Small intestine (tissue), 7 donors: ENCODE measurements around the gene MSI2. TPM values are rescaled to one million over a fixed set of nuclear protein-coding genes. Genes with fewer than 3 reads are reported as not detected.

Experiments used
- DNase-seq, 2 donors: peaks; one replicate each; pipeline versions ENCODE4 v3.0.0 to v3.0.0-alpha.2; 2013
- FAIRE-seq: peaks from 2 replicates; lab custom pipeline; 2012; peaks lifted over from hg19 to GRCh38; lab: Jason Lieb, UNC
- H3K27ac ChIP-seq, 3 donors: one replicate each; pipeline ENCODE4 v1.5.1; 2013; ENCODE audit warnings: low read length in 2 of 3, mild to moderate bottlenecking in 2 of 3, control low read depth in 1 of 3, inconsistent platforms in 1 of 3, low read depth in 1 of 3, moderate library complexity in 1 of 3
- H3K27me3 ChIP-seq, 3 donors: one replicate each; pipeline ENCODE4 v1.6.1; 2013; ENCODE audit warnings: low read length in 3 of 3, inconsistent platforms in 1 of 3; ENCODE audit not compliant: control insufficient read depth in 3 of 3, insufficient read depth in 3 of 3
- H3K36me3 ChIP-seq, 3 donors: one replicate each; pipeline ENCODE4 v1.6.1; 2013; ENCODE audit warnings: low read length in 3 of 3, inconsistent platforms in 1 of 3, low read depth in 1 of 3, mild to moderate bottlenecking in 1 of 3, moderate library complexity in 1 of 3; ENCODE audit not compliant: control insufficient read depth in 3 of 3, insufficient read depth in 2 of 3
- H3K4me1 ChIP-seq, 3 donors: one replicate each; pipeline ENCODE4 v1.6.1; 2013; ENCODE audit warnings: low read length in 2 of 3, inconsistent platforms in 1 of 3, low read depth in 1 of 3, mild to moderate bottlenecking in 1 of 3, moderate library complexity in 1 of 3; ENCODE audit not compliant: control insufficient read depth in 3 of 3, insufficient read depth in 2 of 3
- H3K4me3 ChIP-seq, 3 donors: one replicate each; pipeline ENCODE4 v1.5.1; 2013; ENCODE audit warnings: low read length in 3 of 3, control low read depth in 1 of 3, inconsistent platforms in 1 of 3, low read depth in 1 of 3, mild to moderate bottlenecking in 1 of 3, moderate library complexity in 1 of 3
- H3K9me3 ChIP-seq, 2 donors: one replicate each; pipeline ENCODE4 v1.6.1; 2013; ENCODE audit warnings: low read depth in 1 of 2, low read length in 1 of 2; ENCODE audit not compliant: control insufficient read depth in 2 of 2, insufficient read depth in 1 of 2
- WGBS, 3 donors: extraction: QIAGEN DNeasy Blood & Tissue Kit; methylation state at CpG; one replicate each; pipeline ENCODE4 v1.1.7; 2013; 5-methylcytosine and 5-hydroxymethylcytosine counted together
- polyA plus RNA-seq, 4 donors: library from polyadenylated mRNA; stranded (reverse) in 3 of 4; unstranded in 1 of 4; fragments of 200-250 nt in 3 of 4; fragments of 120-200 nt in 1 of 4; gene quantifications; one replicate each; pipeline versions ENCODE4 v1.2.1 to v1.2.3, GENCODE V29; 2013
- donor health status: healthy with polysubstance abuse.
- donor health status: control.
- donor health status: control.
- donor health status: Bipolar disorder and iron deficiency.
- donor health status: healthy.

The MSI2 gene
- polyA plus RNA-seq, 4 donors: 5.1 to 49.4 (median 12.6) TPM

GRCh38 chr17:57379895-57380434 is 123.6 kb downstream of the MSI2 start:
- H3K4me3 ChIP-seq: no peak overlapping the region
- 92 to 96% (median 94%) methylated on average over 12 of the region's 12 CpGs for WGBS, 3 donors
- H3K27ac ChIP-seq: no peak overlapping the region
- H3K9me3 ChIP-seq: peaks cover 0 to 9% of the 10 kb centered on the region in 2 donors
- DNase-seq: no peak
- peaks cover 0 to 21% (median 0%) of the 10 kb centered on the region in 3 donors for H3K4me1 ChIP-seq
- peaks cover 0 to 13% (median 0%) of the 10 kb centered on the region in 3 donors for H3K36me3 ChIP-seq
- H3K27me3 ChIP-seq: no peaks in the 10 kb centered on the region
- FAIRE-seq: no peak

- 93 to 95% (median 94%) methylated on average over 4 of the region's 4 CpGs for WGBS, 3 donors
- peaks cover 0 to 11% of the 10 kb centered on the region in 2 donors for H3K9me3 ChIP-seq
- H3K36me3 ChIP-seq: peaks cover 0 to 11% (median 0%) of the 10 kb centered on the region in 3 donors
- H3K4me1 ChIP-seq: peaks cover 0 to 8% (median 0%) of the 10 kb centered on the region in 3 donors
- H3K4me3 ChIP-seq: no peak overlapping the region
- FAIRE-seq (no peak), DNase-seq (no peak)
- no peak overlapping the region for H3K27ac ChIP-seq
- H3K27me3 ChIP-seq: no peaks in the 10 kb centered on the region
Measured at GRCh38 chr17:57381498-57381897, 125.2 kb downstream of the MSI2 start.

- no peak overlapping the region for H3K4me3 ChIP-seq
- H3K4me1 ChIP-seq: no peaks in the 10 kb centered on the region
- WGBS, 3 donors: 91 to 96% (median 95%) methylated on average over 1 of the region's 1 CpG
- H3K36me3 ChIP-seq: peaks cover 0 to 21% (median 0%) of the 10 kb centered on the region in 3 donors
- peaks cover 0 to 30% of the 10 kb centered on the region in 2 donors for H3K9me3 ChIP-seq
- FAIRE-seq (no peak), DNase-seq (no peak)
- no peaks in the 10 kb centered on the region for H3K27me3 ChIP-seq
- H3K27ac ChIP-seq: no peak overlapping the region
Measured at GRCh38 chr17:57384219-57384618, 127.9 kb downstream of the MSI2 start.

- no peak for FAIRE-seq
- Histone ChIP-seq H3K4me3 (no peak overlapping the region), H3K4me1 (no peaks in the 10 kb centered on the region), H3K36me3 (peaks cover 0 to 19% (median 3%) of the 10 kb centered on the region in 3 donors), H3K27me3 (no peaks in the 10 kb centered on the region), H3K9me3 (peaks cover 0 to 30% of the 10 kb centered on the region in 2 donors), H3K27ac (no peak overlapping the region)
- DNase-seq: no peak
- whole genome bisulfite sequencing, 3 donors: 87 to 94% (median 93%) methylated on average over 4 of the region's 4 CpGs
Measured at GRCh38 chr17:57385975-57386374, 129.7 kb downstream of the MSI2 start.

DNA sequence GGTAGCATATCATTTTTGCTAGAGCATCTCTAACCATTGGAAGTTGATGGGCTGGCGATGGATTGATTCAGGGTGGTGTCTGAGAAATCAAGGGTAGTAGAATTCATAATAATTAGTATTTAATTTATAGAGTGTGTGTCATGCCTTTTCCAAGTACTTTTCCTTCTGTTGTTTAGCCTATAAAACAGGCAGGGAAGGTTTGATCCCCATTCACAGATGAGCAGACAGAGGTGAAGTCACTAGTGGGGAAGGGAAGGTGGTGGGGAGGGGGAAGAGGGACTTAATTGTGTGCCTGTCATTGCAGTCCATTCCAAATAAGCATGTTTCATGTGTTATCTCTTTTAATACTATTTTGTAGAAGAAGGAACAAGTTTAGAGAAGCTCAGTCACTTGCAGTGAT is 131.3 kb downstream of the MSI2 start:
- peaks cover 0 to 24% (median 3%) of the 10 kb centered on the region in 3 donors for H3K36me3 ChIP-seq
- no peaks in the 10 kb centered on the region for H3K4me1 ChIP-seq
- H3K27ac ChIP-seq: no peak overlapping the region
- FAIRE-seq (no peak), DNase-seq (no peak)
- H3K9me3 ChIP-seq: peaks cover 0 to 31% of the 10 kb centered on the region in 2 donors
- no peaks in the 10 kb centered on the region for H3K27me3 ChIP-seq
- no peak overlapping the region for H3K4me3 ChIP-seq
- 100% methylated on average over 1 of the region's 1 CpG for WGBS, 3 donors

GRCh38 chr17:57388131-57388725 is 131.9 kb downstream of the MSI2 start:
- H3K9me3 ChIP-seq: peaks cover 0 to 36% of the 10 kb centered on the region in 2 donors
- H3K36me3 ChIP-seq: peaks cover 0 to 25% (median 3%) of the 10 kb centered on the region in 3 donors
- H3K27ac ChIP-seq: no peak overlapping the region
- no peak for DNase-seq
- H3K4me1 ChIP-seq: no peaks in the 10 kb centered on the region
- WGBS, 3 donors: 87 to 99% (median 94%) methylated on average over 5 of the region's 5 CpGs
- no peak for FAIRE-seq
- H3K27me3 ChIP-seq: no peaks in the 10 kb centered on the region
- H3K4me3 ChIP-seq: no peak overlapping the region

DNA sequence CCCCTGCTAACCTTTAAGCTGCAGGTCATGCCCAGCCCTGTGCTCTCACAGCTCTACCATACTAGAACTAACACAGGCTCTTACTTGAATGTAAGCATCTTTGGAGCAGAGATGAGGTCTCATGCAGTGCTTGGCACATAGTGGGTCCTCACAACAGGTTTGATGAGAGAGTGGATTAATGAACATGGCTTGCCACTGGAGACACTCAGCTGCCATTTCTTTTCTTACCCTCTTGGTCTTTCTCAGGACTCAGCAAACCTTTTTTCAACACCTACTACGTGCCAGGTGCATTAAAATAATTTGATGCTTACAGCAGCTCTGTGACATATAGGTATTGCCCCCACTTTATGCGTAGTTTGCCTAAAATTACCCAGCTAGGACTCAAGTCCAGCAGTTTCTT is 133.2 kb downstream of the MSI2 start:
- no peak for DNase-seq
- Histone ChIP-seq H3K27me3 (no peaks in the 10 kb centered on the region), H3K27ac (no peak overlapping the region), H3K4me3 (no peak overlapping the region), H3K4me1 (peaks cover 0 to under 1% (median 0%) of the 10 kb centered on the region in 3 donors), H3K9me3 (peaks cover 0 to 36% of the 10 kb centered on the region in 2 donors), H3K36me3 (peaks cover 0 to 23% (median 3%) of the 10 kb centered on the region in 3 donors)
- FAIRE-seq: no peak
- WGBS, 3 donors: 47 to 69% (median 50%) methylated on average over 2 of the region's 2 CpGs

GRCh38 chr17:57391076-57391825 is 134.9 kb downstream of the MSI2 start:
- H3K4me1 ChIP-seq: peaks cover 0 to 2% (median under 1%) of the 10 kb centered on the region in 3 donors

More at GRCh38 chr17:57391076-57391825, 134.9 kb downstream of the MSI2 start:
- Histone ChIP-seq H3K27ac (no peak overlapping the region), H3K4me3 (no peak overlapping the region), H3K27me3 (no peaks in the 10 kb centered on the region), H3K9me3 (peaks cover 0 to 36% of the 10 kb centered on the region in 2 donors), H3K36me3 (peaks cover 0 to 23% (median 3%) of the 10 kb centered on the region in 3 donors)
- FAIRE-seq (no peak), DNase-seq (no peak)
- WGBS, 3 donors: 88 to 94% (median 93%) methylated on average over 11 of the region's 11 CpGs
